Measurements from ENCODE around the gene DMD.
"Not testable (repeated sequence)": the region's sequence is repeated elsewhere in the genome, so short reads cannot be mapped to it uniquely, and the experiment has no call there.

The DMD gene

GRCh38 chrX:33211356-33212260 is at the start of gene DMD:
Gene DMD, minus strand, starts transcription at chrX:33211549. Its CDS starts 237 bp downstream, at chrX:33211312.
- no peak for TF ChIP-seq POLR2A (IDR thresholded peaks at IDR 0.05; ENCODE audit: low read depth, low read length)
- DNase-seq (ENCODE audit: insufficient read length, low spot score) (no peak), FAIRE-seq (no peak)

- no peak for TF ChIP-seq POLR2A (IDR thresholded peaks at IDR 0.05; ENCODE audit: low read depth, low read length)
- FAIRE-seq = no peak
- no peak for DNase-seq (ENCODE audit: insufficient read length, low spot score)
Observed at GRCh38 chrX:33252306-33252825, 41.0 kb upstream of the DMD start.

GRCh38 chrX:33218819-33219218 is 7.5 kb upstream of the DMD start:
- FAIRE-seq (no peak), DNase-seq (ENCODE audit: insufficient read length, low spot score) (no peak)
- TF ChIP-seq POLR2A (IDR thresholded peaks at IDR 0.05; ENCODE audit: low read depth, low read length) = no peak

- no peak for FAIRE-seq
- no peak for DNase-seq (ENCODE audit: insufficient read length, low spot score)
- TF ChIP-seq POLR2A (IDR thresholded peaks at IDR 0.05; ENCODE audit: low read depth, low read length) = no peak
Observed at GRCh38 chrX:33210156-33210555, 1.2 kb downstream of the DMD start.

- no peak for FAIRE-seq
- no peak for DNase-seq (ENCODE audit: insufficient read length, low spot score)
- TF ChIP-seq POLR2A (IDR thresholded peaks at IDR 0.05; ENCODE audit: low read depth, low read length) = no peak
Observed at GRCh38 chrX:33207056-33207455, 4.3 kb downstream of the DMD start.

GRCh38 chrX:33205321-33205720 is 6.0 kb downstream of the DMD start:
- TF ChIP-seq POLR2A (IDR thresholded peaks at IDR 0.05; ENCODE audit: low read depth, low read length) = no peak
- DNase-seq (ENCODE audit: insufficient read length, low spot score) (no peak), FAIRE-seq (no peak)

- DNase-seq (ENCODE audit: insufficient read length, low spot score) (no peak), FAIRE-seq (no peak)
- TF ChIP-seq POLR2A (IDR thresholded peaks at IDR 0.05; ENCODE audit: low read depth, low read length) = no peak
Observed at GRCh38 chrX:33204889-33205288, 6.5 kb downstream of the DMD start.

- no peak for TF ChIP-seq POLR2A (IDR thresholded peaks at IDR 0.05; ENCODE audit: low read depth, low read length)
- FAIRE-seq = no peak
Observed at GRCh38 chrX:33198561-33199279, 12.6 kb downstream of the DMD start.

GRCh38 chrX:33195698-33196097 is 15.7 kb downstream of the DMD start:
- DNase-seq (ENCODE audit: insufficient read length, low spot score) (no peak), FAIRE-seq (no peak)
- no peak for TF ChIP-seq POLR2A (IDR thresholded peaks at IDR 0.05; ENCODE audit: low read depth, low read length)

More at GRCh38 chrX:33198561-33199279, 12.6 kb downstream of the DMD start:
- DNase-seq (ENCODE audit: insufficient read length, low spot score) = no peak

- TF ChIP-seq POLR2A (IDR thresholded peaks at IDR 0.05; ENCODE audit: low read depth, low read length) = no peak
- DNase-seq (ENCODE audit: insufficient read length, low spot score) = no peak
- no peak for FAIRE-seq
Observed at GRCh38 chrX:33194876-33195433, 16.4 kb downstream of the DMD start.

- no peak for FAIRE-seq
- TF ChIP-seq POLR2A (IDR thresholded peaks at IDR 0.05; ENCODE audit: low read depth, low read length) = no peak
Observed at GRCh38 chrX:33194289-33194688, 17.1 kb downstream of the DMD start.

GRCh38 chrX:33190016-33190415 is 21.3 kb downstream of the DMD start:
- no peak for TF ChIP-seq POLR2A (IDR thresholded peaks at IDR 0.05; ENCODE audit: low read depth, low read length)
- DNase-seq (ENCODE audit: insufficient read length, low spot score) (no peak), FAIRE-seq (no peak)

More at GRCh38 chrX:33194289-33194688, 17.1 kb downstream of the DMD start:
- no peak for DNase-seq (ENCODE audit: insufficient read length, low spot score)

GRCh38 chrX:33188881-33189280 is 22.5 kb downstream of the DMD start:
- FAIRE-seq = no peak
- DNase-seq (ENCODE audit: insufficient read length, low spot score) = no peak
- TF ChIP-seq POLR2A (IDR thresholded peaks at IDR 0.05; ENCODE audit: low read depth, low read length) = no peak

- FAIRE-seq (no peak), DNase-seq (ENCODE audit: insufficient read length, low spot score) (no peak)
- no peak for TF ChIP-seq POLR2A (IDR thresholded peaks at IDR 0.05; ENCODE audit: low read depth, low read length)
Observed at GRCh38 chrX:33188286-33188685, 23.1 kb downstream of the DMD start.

- not testable (repeated sequence) for DNase-seq (ENCODE audit: insufficient read length, low spot score); FAIRE-seq
Observed at GRCh38 chrX:33184803-33185202, 26.5 kb downstream of the DMD start.

All from H54 (cell line).